ENCODE data around the gene OPRD1.
"Not testable (repeated sequence)": the region's sequence is repeated elsewhere in the genome, so short reads cannot be mapped to it uniquely, and the experiment has no call there.

OPRD1 gene

DNA sequence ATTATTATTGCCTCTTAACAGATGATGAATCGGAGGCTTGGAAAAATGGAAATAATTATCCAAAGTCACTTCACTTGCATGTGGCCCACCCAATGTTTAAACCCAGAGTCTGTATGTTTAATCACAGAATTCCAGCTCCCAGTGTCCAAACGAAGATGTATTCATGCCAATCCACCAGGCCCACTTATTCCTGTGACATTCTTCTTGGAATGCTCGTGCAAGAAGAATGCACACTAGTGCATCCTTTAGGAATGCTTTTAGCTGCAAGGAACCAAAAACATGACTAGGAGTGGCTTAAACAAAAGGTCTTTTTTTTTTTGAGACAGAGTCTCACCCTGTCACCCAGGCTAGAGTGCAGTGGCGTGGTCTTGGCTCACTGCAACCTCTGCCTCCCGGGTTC is 8.9 kb upstream of the OPRD1 start:
- no peak for ATAC-seq

DNA sequence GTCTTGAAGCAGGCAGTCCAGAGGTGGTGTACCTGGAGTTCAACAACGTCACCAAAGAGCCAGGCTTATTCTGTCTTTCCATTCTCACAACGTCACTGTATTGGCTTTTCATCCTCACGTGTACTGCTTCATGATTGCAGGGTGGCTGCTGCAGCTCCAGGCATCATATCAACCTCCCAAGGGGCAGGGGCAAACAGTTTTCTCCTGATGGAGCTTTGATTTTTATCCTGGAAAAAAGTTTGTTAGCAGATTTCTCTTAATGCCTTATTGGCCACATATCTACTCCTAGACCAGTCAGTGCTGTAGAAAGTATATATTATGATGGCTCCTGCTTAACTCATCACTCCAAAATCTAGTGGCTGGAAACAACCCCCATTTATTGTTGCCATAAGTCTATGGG is 8.3 kb upstream of the OPRD1 start:
- ATAC-seq, result no peak

DNA sequence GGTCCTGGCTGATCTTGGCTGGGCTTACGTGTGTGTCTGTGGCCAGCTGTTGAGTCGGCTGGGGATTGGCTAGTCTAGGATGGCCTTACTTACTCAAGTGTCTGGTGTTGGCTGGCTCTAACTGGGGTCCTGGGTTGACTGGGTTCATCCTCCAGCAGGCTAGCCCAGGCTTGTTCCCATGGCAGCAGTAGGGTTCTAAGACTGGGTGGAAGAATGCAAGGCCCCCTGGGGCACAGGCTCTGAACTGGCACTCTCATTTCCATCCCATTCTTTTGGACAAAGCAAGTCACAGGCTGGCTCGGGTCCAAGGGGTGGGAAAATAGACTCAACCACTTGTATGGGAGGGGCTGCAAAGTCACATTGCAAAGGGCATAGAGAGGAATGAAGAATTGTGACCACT is 7.9 kb upstream of the OPRD1 start:
- no peak for ATAC-seq

DNA sequence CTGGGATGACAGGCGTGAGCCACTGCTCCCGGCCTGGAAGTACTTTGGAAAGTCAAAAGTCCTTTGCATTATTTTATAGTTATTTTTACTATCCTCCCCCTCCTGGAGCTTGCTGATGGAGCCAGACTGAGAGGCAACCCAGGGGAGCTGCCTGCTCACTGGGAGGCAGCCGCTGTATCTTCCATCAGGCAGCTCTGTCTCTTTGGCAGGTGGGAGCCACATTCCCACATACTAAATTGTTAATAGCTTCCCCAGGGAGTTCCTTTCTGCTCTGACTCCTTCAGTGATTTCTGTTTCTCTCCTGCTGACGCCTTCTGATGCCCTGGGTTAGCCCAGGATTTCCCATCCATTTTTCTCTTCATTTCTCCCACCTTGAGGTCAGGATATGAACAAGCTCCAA is 4.9 kb upstream of the OPRD1 start:
- no peak for ATAC-seq

DNA sequence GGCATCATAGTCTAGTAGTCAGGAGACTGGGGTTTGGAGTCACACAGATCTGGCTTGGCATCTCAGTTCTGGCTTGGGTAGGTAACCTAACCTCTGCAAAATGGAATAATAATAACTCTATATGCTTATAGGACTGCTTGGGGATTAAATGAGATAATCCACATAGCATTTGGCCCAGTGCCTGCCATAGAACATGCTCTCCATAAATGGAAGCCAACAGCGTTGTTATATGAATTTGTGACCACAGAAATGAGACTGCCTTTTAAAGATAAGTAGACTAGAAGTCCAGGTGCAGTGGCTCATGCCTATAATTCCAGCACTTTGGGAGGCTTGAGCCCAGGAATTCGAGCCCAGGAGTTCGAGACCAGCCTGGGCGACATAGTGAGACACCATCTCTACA is 4.0 kb upstream of the OPRD1 start:
- ATAC-seq, result no peak

DNA sequence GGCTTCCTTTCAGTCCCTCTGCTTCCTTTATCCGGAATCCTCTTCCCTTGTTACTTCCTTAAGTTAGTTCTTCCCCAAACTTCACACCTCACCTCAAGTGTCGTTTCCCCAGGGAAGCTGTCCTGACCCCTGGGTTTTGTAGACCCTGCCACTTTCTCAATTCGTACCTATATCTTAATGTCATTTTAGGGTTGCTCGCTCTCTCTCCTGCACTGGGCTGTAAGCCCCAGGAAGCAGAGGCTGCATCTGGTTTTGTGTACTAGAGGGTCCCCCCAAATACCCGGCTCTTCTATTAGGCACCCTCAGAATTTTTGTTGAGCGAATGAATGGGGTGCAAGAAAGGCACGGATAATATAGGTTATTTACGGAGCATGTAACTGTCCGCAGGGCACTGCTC is 603 bp upstream of the OPRD1 start:
- no peak for ATAC-seq

DNA sequence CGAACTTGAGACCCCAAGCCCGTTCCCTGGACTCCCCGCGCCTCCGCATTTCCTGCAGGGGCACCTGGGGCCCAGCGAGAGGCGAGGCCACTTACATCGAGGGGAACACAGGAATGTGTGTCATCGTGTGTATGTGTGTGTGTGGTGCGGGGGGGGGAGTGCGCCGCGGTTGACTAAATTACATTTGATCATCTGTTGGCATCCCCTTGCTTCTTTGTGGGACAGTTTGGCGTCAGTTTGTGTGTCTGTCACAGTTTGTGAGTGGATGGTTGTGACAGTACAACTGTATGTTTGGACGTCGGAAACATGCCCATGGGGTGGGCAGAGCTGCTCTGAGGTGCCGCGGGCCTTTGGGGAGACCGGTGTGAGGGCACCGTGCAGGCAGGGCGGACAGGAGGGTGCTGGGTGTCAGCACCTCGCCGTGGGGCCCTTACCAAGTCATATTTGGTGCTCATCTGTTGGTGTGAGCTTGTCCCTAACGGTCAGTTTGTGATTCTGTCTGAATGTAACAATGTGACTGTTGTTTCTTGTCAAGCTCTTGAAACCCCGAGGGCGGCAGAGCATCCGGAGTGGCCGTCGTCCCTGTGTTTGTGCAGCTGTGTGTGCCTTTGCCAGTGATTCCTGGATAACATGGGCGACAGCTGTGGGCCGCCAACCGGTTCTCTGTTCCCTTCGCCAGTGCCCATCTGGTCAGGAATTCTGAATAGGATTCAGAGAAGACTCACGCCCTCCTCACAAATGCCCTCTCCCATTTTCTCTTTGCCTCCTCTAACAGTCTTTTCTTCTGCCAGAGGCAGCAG is 899 bp downstream of the OPRD1 start:
- ATAC-seq, result no peak

DNA sequence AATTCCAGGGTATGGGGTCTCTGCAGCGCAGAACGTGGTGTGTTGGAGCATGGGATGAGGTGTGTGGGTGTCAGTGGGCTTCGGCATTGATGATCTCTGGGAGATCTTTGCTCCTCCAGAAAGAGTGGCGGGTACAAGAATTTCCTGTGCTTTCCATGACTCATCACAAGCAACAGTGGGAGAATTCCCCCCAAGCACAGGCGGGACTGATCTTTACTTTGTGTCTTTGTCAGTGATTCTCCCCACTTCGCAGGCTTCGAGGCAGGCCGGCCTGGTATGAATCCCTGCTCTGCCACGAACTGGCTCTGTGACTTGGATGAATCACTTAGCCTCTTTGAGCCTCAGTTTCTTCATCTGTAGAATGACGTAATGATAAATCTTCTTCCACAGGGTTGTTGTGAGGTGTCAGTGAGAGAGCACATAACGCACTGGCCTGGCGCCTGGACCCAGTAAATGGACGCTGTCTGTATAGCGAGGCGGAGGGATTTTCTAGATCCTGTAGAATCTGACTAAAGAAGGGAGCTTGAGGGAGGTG is 2.0 kb downstream of the OPRD1 start:
- no peak for ATAC-seq

DNA sequence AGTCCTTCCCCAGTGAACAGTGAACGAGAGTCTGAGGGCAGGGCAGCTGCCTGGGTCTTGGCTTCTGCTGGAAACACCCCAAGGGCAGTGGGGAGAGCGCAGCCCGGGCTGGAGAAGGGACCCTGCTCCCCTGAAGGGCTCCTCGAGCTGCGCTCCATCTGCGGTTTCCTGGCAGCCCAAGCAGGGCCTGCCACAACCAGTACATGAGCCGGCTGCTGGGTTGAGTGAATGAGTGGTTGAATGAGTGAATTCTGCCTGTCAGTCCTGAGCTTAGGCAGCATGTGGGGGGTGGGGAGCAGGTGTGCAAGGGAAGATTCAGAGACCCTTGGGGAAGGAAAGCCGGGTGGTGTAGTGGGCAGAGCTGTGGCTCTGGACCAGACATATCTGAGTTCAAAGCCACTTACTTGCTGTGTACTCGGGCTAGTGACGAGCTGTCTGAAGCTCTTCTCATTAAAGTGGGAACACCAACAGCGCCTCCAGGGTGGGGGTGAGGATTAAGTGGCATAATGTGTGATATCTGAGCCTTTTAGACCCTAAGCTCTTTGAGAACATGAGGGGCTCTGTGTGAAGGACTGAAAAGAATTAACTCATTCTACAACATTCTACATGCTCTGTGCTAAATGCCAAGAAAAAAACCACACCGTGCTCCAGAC is 3.7 kb downstream of the OPRD1 start:
- no peak for ATAC-seq

DNA sequence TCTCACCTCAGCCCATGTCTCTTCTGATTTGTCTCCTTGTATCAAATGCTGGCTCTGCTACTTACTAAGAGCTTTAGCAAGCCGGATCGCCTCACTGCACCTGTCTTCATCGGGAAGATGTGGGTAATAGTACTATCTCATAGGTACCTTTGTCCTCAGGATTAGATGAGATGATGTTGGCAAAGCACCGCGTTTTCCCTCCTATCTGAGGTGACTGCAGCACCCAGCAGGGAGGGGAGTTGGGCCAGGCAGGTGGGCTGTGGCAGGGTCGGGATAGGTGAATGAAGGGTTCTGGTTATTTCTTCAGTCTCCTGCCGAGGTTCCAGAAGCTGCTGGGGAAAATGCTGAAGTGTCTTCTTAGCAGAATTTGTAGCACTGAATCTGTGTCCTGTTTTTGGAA is 5.2 kb downstream of the OPRD1 start:
- no peak for ATAC-seq

DNA sequence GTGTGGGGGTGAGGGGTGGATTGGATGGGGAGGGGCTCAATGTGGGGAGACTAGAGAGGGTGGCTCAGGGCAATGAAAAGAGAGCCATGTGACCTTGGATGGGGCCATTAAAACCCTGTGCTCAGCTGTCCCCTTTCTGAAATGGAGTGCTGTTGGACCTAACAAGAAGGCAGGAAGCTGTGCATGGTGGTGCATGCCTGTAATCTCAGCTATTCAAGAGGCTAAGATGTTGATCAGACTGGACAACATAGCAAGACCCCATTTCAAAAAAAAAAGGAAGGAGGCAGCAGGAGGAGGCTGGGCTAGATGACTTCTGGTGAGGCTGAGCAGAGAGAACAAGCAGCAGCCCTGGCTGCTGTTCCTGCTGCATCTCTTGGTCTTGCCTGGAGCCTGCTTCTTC is 7.0 kb downstream of the OPRD1 start:
- ATAC-seq, result no peak

DNA sequence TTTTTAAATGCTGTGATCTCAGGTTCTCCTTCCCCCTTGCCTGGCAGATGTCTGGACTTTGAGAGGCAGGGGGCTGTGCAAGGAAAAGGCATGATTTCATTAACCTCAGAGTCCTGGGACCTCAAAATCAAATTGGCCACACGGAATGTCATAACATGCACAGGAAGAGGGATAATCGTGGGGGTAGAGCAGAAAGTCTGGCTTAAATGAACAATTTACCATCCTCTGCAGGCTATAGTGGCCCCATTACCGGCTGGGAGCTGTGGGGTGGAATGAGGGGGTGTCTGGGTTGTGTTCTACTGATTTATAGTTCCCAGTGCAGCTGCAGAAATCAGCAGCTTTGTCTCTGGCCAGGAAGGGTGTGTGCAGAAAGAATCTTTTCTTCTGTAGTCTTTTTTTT is 10.8 kb downstream of the OPRD1 start:
- ATAC-seq, result no peak

DNA sequence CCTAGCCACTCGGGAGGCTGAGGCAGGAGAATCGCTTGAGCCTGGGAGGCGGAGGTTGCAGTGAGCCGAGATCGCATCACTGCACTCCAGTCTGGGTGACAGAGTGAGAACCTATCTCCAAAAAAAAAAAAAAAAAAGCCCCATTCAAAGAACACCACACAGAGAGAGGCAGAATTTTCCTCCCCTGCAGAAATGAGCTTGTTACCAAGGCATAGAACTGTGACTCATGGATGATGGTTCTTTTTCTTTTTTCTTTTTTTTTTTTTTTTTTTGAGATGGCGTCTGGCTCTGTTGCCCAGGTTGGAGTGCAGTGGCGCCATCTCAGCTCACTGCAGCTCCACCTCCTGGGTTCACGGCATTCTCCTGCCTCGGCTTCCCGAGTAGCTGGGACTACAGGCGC is 12.1 kb downstream of the OPRD1 start:
- ATAC-seq, result not testable (repeated sequence)

DNA sequence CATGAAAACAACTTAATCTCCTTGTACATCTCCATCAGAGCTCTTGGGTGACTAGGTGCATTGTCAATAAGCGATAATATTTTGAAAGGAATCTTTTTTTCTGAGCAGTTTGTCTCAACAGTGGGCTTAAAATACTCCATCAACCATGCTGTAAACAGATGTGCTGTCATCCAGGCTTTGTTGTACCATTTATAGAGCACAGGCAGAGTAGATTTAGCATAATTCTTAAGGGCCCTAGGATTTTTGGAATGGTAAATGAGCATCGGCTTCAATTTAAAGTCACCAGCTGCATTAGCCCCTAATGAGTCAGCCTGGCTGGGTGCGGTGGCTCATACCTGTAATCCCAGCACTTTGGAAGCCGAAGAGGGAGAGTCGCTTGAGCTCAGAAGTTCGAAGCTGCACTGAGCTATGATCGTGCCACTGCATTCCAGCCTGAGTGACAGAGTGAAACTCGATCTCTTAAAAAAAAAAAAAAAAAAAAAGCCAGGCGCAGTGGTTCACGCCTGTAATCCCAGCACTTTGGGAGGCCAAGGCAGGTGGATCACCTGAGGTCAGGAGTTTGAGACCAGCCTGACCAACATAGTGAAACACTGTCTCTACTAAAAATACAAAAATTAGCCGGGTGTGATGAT is 16.4 kb downstream of the OPRD1 start:
- not testable (repeated sequence) for ATAC-seq

DNA sequence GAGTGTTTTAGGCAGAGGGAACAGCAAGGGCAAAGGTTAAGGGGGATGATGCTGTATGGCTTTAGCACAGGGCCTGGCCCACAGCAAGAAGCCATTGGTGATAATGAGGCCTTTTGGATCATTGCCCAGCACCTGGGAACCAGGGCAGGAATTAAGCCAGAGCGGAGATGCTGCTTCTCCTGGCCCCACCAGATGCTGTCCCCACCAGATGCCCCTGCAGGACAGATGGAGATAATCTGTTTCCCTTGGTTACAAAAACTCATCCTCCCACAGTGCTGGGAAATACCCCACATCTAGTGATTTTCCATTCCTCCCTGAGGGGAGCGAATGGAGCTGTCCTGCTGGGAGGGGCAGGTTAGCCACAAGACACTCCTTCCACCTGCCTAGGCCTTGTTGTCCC is 18.8 kb downstream of the OPRD1 start:
- ATAC-seq, result no peak

DNA sequence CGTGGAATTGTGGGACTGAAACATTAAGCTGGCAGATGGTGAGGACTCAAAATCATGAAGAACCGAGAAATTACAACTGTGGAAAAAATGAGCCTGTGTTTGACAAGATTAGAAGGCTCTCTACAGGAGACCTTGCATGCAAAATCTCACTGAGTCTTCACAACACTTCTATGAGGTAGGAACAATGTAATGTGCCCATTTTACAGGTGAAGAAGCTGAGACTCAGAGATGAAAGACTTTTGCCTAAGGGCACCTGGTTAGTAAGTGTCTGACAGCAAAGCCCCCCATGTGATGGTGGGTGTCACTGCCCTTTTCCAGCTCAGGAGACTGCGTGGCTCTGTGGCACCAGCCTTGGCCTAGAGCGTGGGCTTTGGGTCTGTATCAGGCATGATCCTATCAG is 21.0 kb downstream of the OPRD1 start:
- no peak for ATAC-seq

DNA sequence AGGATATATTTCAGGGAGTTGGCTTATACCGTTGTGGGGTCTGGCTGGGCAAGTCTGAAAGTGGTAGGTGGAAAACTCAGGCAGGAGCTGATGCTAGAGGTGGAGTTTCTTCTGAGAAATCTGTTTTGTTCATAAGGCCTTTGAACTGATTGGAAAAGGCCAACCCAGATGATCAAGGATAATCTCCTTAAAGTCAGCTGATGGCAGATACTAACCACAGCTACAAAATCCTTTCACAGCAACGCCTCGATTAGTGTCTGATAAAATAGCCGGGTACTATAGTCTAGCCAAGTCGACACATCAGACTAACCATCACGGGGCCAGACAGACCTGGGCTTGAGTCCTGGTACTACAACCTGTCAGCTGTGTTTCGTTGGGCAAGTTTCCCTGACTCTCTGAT is 21.4 kb downstream of the OPRD1 start:
- no peak for ATAC-seq

DNA sequence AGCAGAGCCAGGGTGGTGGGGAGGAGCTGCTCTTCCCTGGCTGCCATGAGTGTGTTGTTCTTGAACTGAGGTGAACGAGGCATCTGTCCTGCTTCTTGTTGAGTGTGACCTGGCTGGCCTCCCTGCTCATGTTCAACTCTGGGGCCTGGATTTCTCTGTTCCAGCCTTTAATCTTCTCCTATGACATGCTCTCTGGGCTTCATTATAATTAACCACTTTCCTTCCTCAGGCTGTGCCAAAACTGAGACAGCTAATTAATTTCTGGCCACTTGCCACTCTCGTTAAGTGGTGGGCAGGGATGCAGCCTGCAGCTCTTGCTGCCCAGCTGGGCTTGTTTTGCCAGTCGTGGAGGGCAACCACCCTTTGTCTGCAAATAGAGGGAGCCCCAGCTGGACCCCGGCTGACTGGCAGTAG is 23.3 kb downstream of the OPRD1 start:
- no peak for ATAC-seq

DNA sequence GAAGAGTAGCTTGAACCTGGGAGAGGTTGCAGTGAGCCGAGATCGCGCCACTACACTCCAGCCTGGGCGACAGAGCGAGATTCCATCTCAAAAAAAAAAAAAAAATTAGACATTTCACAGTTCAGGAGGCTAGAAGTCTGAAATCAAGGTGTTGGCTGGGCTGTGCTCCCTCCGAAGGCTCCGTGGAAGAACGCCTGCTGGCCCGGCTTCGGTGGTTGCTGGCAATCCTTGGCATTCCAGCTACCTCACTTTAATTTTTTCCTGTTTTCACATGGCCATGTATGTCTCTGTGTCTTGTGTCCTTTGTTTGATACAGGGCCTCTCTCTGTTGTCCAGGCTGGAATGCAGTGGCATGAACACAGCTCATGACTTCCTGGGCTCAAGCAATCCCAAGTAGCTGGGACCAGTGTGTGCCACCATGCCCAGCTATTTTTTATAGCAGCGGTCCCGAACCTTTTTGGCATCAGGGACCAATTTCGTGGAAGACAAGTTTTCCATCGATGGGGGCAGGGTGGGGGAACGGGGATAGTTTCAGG is 24.5 kb downstream of the OPRD1 start:
- ATAC-seq, result no peak

DNA sequence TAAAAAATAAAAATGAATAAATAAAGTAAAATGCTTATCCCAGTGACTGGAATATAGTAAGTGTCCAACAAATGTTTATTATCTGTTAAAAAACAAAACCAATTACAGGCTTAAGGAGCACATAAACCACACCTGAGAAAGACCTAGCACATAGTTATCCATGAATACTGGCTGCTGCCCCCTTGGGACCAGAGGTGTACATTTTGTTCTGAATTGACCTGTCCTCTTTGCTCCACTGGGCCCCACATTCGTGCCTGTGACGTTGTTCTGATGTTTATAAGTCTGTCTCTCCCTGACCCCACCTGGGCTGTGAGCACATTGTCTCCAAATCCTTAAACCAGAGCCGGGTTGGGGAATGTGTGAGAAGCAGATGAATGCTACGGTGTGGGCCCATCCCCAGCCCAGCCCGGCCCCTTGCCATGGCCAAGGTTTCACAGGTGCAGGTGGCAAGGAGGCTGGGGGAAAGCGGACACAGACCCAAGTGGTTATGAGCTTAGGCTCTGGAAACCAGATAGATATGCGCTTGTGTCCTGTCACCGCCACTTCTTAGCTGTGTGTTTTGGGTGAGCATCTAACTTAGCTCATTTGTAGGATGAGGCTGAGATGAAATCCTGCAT is 29.1 kb downstream of the OPRD1 start:
- no peak for ATAC-seq

DNA sequence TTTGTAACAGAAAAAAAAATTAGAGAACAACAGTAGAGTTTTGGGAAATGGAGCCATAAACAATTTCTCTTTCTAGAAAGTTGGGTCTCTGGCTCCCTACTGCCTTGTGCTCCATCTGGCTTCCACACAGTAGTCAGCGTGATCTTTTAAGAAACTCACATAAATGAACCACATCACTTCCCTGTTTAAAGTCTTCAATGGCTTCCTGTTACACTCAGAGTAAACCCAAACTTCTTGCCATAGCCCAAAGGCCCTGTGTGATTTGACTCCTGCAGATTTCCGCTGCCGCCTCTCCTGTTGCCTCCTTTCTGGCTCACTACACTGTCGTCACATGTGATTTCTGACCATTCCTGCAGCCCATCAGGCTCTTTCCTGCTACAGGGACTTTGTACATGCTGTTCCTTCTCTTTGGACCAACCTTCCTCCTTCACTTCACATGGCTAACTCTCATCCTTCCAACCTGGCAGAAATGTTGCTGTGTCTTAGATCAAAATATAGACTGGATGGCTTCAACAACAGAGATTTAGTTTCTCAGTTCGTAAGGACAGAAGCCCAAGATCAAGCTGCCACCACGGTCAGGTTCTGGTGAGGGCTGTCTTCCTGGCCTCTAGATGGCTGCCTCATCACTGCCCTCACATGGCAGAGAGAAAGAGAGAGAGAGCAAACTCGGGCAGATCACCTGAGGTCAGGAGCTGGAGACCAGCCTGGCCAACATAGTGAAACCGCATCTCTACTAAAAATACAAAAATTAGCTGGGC is 34.0 kb downstream of the OPRD1 start:
- no peak for ATAC-seq

DNA sequence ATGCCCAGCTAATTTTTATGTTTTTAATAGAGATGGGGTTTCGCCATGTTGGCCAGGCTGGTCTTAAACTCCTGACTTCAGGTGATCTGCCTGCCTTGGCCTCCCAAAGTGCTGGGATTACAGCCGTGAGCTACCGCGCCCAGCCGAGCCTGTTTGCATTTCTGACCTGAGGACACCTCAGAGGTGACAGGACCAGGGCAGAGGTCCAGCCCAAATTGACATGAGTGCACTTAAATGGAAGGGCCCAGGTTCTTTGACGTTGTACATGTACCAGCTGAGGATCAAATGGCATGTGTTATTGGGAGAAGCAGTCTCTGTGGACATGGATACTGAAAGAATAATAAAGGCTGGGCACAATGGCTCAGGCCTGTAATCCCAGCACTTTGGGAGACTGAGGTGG is 35.2 kb downstream of the OPRD1 start:
- ATAC-seq, result not testable (repeated sequence)
